ENCODE data around the gene CDK17.
"Not testable (repeated sequence)": the region's sequence is repeated elsewhere in the genome, so short reads cannot be mapped to it uniquely, and the experiment has no call there.

Gene CDK17

DNA sequence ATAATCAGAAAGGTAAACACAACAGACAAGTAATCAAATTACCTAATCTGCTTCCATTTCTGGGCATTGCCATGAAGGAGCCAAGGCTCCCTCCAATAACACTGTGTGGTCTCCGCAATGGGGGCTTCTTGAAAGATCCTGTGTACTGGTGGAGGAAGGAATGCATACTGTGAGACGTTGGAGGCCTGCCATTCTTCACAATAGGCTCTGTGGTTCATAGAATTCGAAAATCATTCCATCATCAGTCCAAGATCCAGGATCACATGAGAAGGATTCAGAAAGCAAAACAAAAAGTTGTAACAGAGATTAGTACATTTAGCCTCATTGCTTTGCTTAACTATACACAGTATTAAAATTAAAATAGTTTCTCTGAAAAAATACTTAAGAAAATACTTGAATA lies 76.3 kb downstream of the CDK17 start:
- TF ChIP-seq CTCF (IDR thresholded peaks at IDR 0.05; ENCODE audit: insufficient read depth, low read length, poor library complexity, severe bottlenecking) = no peak
- no peak for TF ChIP-seq EZH2phosphoT487 (conservative IDR thresholded peaks at IDR 0.05; ENCODE audit: low read length)
- H3K4me2 ChIP-seq (ENCODE audit: low read depth, low read length, poor library complexity, severe bottlenecking) = no peak overlapping the region
- no peaks in the 10 kb centered on the region for H3K9me2 ChIP-seq (replicated peaks; ENCODE audit: insufficient read depth, low read length)
- no peak overlapping the region for H3K9ac ChIP-seq (ENCODE audit: low read length)
- no peaks in the 10 kb centered on the region for H4K20me1 ChIP-seq (ENCODE audit: low read depth, low read length)
- H2AFZ ChIP-seq (ENCODE audit: low read depth, low read length, severe bottlenecking) = no peak overlapping the region
- peaks cover 56% of the 10 kb centered on the region for H3K79me2 ChIP-seq (ENCODE audit: insufficient read depth, low read length)
- no peak overlapping the region for H3K4me3 ChIP-seq (ENCODE audit: insufficient read depth, low read length, poor library complexity, severe bottlenecking)
- no peaks in the 10 kb centered on the region for H3K27me3 ChIP-seq (ENCODE audit: low read length)
- H3F3A ChIP-seq (ENCODE audit: insufficient read depth) = peaks cover 28% of the 10 kb centered on the region
- H3K36me3 ChIP-seq (ENCODE audit: low read length) = peaks cover 26% of the 10 kb centered on the region
- H3K27ac ChIP-seq (ENCODE audit: low read depth, low read length) = peak overlapping the region; percentile 23; the same call in 1 of the 2 replicates
- H3K9me3 ChIP-seq (ENCODE audit: insufficient read depth, low read length) = no peaks in the 10 kb centered on the region

- Histone ChIP-seq H3K4me2 (ENCODE audit: low read depth, low read length, poor library complexity, severe bottlenecking) (no peak overlapping the region), H3K9me3 (ENCODE audit: insufficient read depth, low read length) (no peaks in the 10 kb centered on the region), H3K36me3 (ENCODE audit: low read length) (peaks cover 26% of the 10 kb centered on the region), H3K79me2 (ENCODE audit: insufficient read depth, low read length) (peaks cover 49% of the 10 kb centered on the region), H3K4me3 (ENCODE audit: insufficient read depth, low read length, poor library complexity, severe bottlenecking) (no peak overlapping the region), H3K27me3 (ENCODE audit: low read length) (no peaks in the 10 kb centered on the region), H3F3A (ENCODE audit: insufficient read depth) (peaks cover 17% of the 10 kb centered on the region), H2AFZ (ENCODE audit: low read depth, low read length, severe bottlenecking) (no peak overlapping the region), H3K9me2 (replicated peaks; ENCODE audit: insufficient read depth, low read length) (no peaks in the 10 kb centered on the region), H4K20me1 (ENCODE audit: low read depth, low read length) (no peaks in the 10 kb centered on the region), H3K9ac (ENCODE audit: low read length) (no peak overlapping the region), H3K27ac (ENCODE audit: low read depth, low read length) (peak overlapping the region; percentile 26; the same call in 1 of the 2 replicates)
- TF ChIP-seq CTCF (IDR thresholded peaks at IDR 0.05; ENCODE audit: insufficient read depth, low read length, poor library complexity, severe bottlenecking) (no peak), EZH2phosphoT487 (conservative IDR thresholded peaks at IDR 0.05; ENCODE audit: low read length) (no peak)
These were observed 77.5 kb downstream of the CDK17 start for GRCh38 chr12:96322720-96323119.

DNA sequence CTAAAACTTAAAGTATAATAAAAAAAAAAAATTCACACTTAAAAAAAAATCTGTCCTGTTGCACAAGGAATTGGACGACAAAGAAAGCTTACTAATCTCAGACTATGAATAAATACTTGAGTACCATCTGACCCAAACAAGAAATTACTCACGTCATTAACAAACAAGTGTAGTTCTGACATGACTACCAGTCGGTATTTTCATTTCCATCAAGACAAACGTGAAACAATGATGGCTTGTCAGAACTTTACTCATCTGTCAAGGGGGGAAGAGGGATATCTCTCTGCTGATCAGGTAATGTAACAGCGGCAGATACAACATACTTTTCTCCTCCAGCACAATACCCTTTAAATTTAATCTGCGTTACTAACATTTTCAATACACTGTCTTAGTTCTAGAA lies 78.3 kb downstream of the CDK17 start:
- Histone ChIP-seq H3K36me3 (ENCODE audit: low read length) (peaks cover 26% of the 10 kb centered on the region), H3K4me2 (ENCODE audit: low read depth, low read length, poor library complexity, severe bottlenecking) (no peak overlapping the region), H4K20me1 (ENCODE audit: low read depth, low read length) (no peaks in the 10 kb centered on the region), H3K4me3 (ENCODE audit: insufficient read depth, low read length, poor library complexity, severe bottlenecking) (no peak overlapping the region), H2AFZ (ENCODE audit: low read depth, low read length, severe bottlenecking) (no peak overlapping the region), H3K27me3 (ENCODE audit: low read length) (no peaks in the 10 kb centered on the region), H3K9me3 (ENCODE audit: insufficient read depth, low read length) (no peaks in the 10 kb centered on the region), H3K9me2 (replicated peaks; ENCODE audit: insufficient read depth, low read length) (no peaks in the 10 kb centered on the region), H3F3A (ENCODE audit: insufficient read depth) (peaks cover 10% of the 10 kb centered on the region), H3K27ac (ENCODE audit: low read depth, low read length) (no peak overlapping the region), H3K79me2 (ENCODE audit: insufficient read depth, low read length) (peaks cover 49% of the 10 kb centered on the region), H3K9ac (ENCODE audit: low read length) (no peak overlapping the region)
- no peak for TF ChIP-seq CTCF (IDR thresholded peaks at IDR 0.05; ENCODE audit: insufficient read depth, low read length, poor library complexity, severe bottlenecking)

DNA sequence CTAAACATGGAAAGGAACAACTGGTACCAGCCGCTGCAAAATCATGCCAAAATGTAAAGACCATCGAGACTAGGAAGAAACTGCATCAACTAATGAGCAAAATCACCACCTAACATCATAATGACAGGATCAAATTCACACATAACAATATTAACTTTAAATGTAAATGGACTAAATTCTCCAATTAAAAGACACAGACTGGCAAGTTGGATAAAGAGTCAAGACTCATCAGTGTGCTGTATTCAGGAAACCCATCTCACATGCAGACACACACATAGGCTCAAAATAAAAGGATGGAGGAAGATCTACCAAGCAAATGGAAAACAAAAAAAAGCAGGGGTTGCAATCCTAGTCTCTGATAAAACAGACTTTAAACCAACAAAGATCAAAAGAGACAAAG lies 82.4 kb downstream of the CDK17 start:
- H2AFZ ChIP-seq (ENCODE audit: low read depth, low read length, severe bottlenecking); H4K20me1 ChIP-seq (ENCODE audit: low read depth, low read length); H3K9me2 ChIP-seq (replicated peaks; ENCODE audit: insufficient read depth, low read length); H3K27me3 ChIP-seq (ENCODE audit: low read length); H3F3A ChIP-seq (ENCODE audit: insufficient read depth); H3K4me3 ChIP-seq (ENCODE audit: insufficient read depth, low read length, poor library complexity, severe bottlenecking); H3K9me3 ChIP-seq (ENCODE audit: insufficient read depth, low read length); H3K4me2 ChIP-seq (ENCODE audit: low read depth, low read length, poor library complexity, severe bottlenecking); H3K27ac ChIP-seq (ENCODE audit: low read depth, low read length); H3K9ac ChIP-seq (ENCODE audit: low read length): not testable (repeated sequence)
- peaks cover 34% of the 10 kb centered on the region for H3K79me2 ChIP-seq (ENCODE audit: insufficient read depth, low read length)
- H3K36me3 ChIP-seq (ENCODE audit: low read length) = peaks cover 22% of the 10 kb centered on the region

- H4K20me1 ChIP-seq (ENCODE audit: low read depth, low read length); H3K9me2 ChIP-seq (replicated peaks; ENCODE audit: insufficient read depth, low read length); H2AFZ ChIP-seq (ENCODE audit: low read depth, low read length, severe bottlenecking); H3K9me3 ChIP-seq (ENCODE audit: insufficient read depth, low read length); H3K27me3 ChIP-seq (ENCODE audit: low read length); H3F3A ChIP-seq (ENCODE audit: insufficient read depth): not testable (repeated sequence)
- Histone ChIP-seq H3K36me3 (ENCODE audit: low read length) (peaks cover 22% of the 10 kb centered on the region; the same call in 1 of the 2 replicates), H3K4me3 (ENCODE audit: insufficient read depth, low read length, poor library complexity, severe bottlenecking) (peak overlapping the region; percentile 45), H3K79me2 (ENCODE audit: insufficient read depth, low read length) (peaks cover 29% of the 10 kb centered on the region), H3K9ac (ENCODE audit: low read length) (peak overlapping the region; percentile 41), H3K4me2 (ENCODE audit: low read depth, low read length, poor library complexity, severe bottlenecking) (peak overlapping the region; percentile 87), H3K27ac (ENCODE audit: low read depth, low read length) (peak overlapping the region; percentile 90)
These were observed 84.3 kb downstream of the CDK17 start for GRCh38 chr12:96315741-96316481.
